HG03521 (cell line): ENCODE measurements around the gene FAM3B.

Experiments used
- ATAC-seq: cut with Tn5 transposase; IDR thresholded peaks from one replicate; pipeline ENCODE4 v1.9.1; 2021; ENCODE audit warnings: mild to moderate bottlenecking, moderate library complexity; ENCODE audit not compliant: unreplicated experiment

FAM3B gene

GRCh38 chr21:41318218-41318617 lies 1.6 kb downstream of the FAM3B start:
- ATAC-seq, result no peak

- no peak for ATAC-seq
Measured at GRCh38 chr21:41319273-41319672, 2.7 kb downstream of the FAM3B start.

GRCh38 chr21:41321211-41321907 lies 4.8 kb downstream of the FAM3B start:
- ATAC-seq, result no peak

GRCh38 chr21:41321908-41322495 lies 5.4 kb downstream of the FAM3B start:
- no peak for ATAC-seq

- ATAC-seq, result no peak
Measured at GRCh38 chr21:41322496-41323382, 6.1 kb downstream of the FAM3B start.

GRCh38 chr21:41325138-41325912 lies 8.7 kb downstream of the FAM3B start:
- ATAC-seq, result no peak

- no peak for ATAC-seq
Measured at GRCh38 chr21:41326414-41327080, 9.9 kb downstream of the FAM3B start.

- ATAC-seq, result no peak
Measured at GRCh38 chr21:41327753-41328152, 11.2 kb downstream of the FAM3B start.

- no peak for ATAC-seq
Measured at GRCh38 chr21:41328660-41329607, 12.3 kb downstream of the FAM3B start.

GRCh38 chr21:41333752-41334151 lies 17.2 kb downstream of the FAM3B start:
- ATAC-seq, result no peak

- no peak for ATAC-seq
Measured at GRCh38 chr21:41337515-41337914, 20.9 kb downstream of the FAM3B start.

GRCh38 chr21:41338455-41338854 lies 21.9 kb downstream of the FAM3B start:
- ATAC-seq, result no peak

- no peak for ATAC-seq
Measured at GRCh38 chr21:41342035-41342434, 25.4 kb downstream of the FAM3B start.

GRCh38 chr21:41344146-41344545 lies 27.5 kb downstream of the FAM3B start:
- no peak for ATAC-seq

- ATAC-seq, result no peak
Measured at GRCh38 chr21:41345356-41345755, 28.8 kb downstream of the FAM3B start.

GRCh38 chr21:41345934-41346685 lies 29.5 kb downstream of the FAM3B start:
- ATAC-seq, result no peak

- ATAC-seq, result no peak
Measured at GRCh38 chr21:41346758-41347157, 30.2 kb downstream of the FAM3B start.

- ATAC-seq, result no peak
Measured at GRCh38 chr21:41348434-41348833, 31.8 kb downstream of the FAM3B start.

GRCh38 chr21:41349126-41349525 lies 32.5 kb downstream of the FAM3B start:
- ATAC-seq, result no peak
